Retinal pigment epithelial cell (primary cell): ENCODE results near the gene FHOD1.

Experiments
- DNase-seq: peaks from one replicate; pipeline ENCODE4 v3.0.0-alpha.2; 2010; ENCODE audit warnings: low read depth
- H3K4me3 ChIP-seq: 2 replicates; pipeline ENCODE4 v1.5.1; 2011; ENCODE audit warnings: mild to moderate bottlenecking, low read length, control low read depth, moderate library complexity
- TF ChIP-seq, protein P1 (sequence below): conservative IDR thresholded peaks from 2 replicates; pipeline ENCODE4 v1.5.1; 2011; ENCODE audit warnings: low read depth, low read length, control low read depth, inconsistent platforms

The FHOD1 gene

DNA sequence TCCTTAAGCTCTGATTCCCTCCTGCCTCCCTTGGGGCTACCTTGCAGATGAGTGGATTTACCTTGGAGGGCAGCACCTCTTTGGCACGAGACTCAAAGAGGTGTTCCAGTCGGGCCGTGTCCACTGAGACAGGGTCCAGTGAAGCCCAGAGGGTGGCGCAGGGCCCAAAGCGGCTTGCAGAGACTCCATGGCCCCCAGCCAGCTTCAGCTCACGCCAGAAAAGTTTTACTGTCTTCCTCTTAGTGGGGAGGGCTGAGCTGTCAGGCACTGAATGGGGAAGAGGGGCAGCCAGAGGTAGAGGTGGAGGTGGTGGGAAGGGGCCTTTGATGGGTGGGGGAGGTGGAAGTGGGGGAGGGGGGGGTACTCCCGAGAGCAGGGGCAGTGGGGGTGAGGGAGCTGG is 13.7 kb downstream of the FHOD1 start:
- no peak overlapping the region for H3K4me3 ChIP-seq
- TF ChIP-seq, protein P1, sequence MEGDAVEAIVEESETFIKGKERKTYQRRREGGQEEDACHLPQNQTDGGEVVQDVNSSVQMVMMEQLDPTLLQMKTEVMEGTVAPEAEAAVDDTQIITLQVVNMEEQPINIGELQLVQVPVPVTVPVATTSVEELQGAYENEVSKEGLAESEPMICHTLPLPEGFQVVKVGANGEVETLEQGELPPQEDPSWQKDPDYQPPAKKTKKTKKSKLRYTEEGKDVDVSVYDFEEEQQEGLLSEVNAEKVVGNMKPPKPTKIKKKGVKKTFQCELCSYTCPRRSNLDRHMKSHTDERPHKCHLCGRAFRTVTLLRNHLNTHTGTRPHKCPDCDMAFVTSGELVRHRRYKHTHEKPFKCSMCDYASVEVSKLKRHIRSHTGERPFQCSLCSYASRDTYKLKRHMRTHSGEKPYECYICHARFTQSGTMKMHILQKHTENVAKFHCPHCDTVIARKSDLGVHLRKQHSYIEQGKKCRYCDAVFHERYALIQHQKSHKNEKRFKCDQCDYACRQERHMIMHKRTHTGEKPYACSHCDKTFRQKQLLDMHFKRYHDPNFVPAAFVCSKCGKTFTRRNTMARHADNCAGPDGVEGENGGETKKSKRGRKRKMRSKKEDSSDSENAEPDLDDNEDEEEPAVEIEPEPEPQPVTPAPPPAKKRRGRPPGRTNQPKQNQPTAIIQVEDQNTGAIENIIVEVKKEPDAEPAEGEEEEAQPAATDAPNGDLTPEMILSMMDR, result no peak
- DNase-seq, result no peak

DNA sequence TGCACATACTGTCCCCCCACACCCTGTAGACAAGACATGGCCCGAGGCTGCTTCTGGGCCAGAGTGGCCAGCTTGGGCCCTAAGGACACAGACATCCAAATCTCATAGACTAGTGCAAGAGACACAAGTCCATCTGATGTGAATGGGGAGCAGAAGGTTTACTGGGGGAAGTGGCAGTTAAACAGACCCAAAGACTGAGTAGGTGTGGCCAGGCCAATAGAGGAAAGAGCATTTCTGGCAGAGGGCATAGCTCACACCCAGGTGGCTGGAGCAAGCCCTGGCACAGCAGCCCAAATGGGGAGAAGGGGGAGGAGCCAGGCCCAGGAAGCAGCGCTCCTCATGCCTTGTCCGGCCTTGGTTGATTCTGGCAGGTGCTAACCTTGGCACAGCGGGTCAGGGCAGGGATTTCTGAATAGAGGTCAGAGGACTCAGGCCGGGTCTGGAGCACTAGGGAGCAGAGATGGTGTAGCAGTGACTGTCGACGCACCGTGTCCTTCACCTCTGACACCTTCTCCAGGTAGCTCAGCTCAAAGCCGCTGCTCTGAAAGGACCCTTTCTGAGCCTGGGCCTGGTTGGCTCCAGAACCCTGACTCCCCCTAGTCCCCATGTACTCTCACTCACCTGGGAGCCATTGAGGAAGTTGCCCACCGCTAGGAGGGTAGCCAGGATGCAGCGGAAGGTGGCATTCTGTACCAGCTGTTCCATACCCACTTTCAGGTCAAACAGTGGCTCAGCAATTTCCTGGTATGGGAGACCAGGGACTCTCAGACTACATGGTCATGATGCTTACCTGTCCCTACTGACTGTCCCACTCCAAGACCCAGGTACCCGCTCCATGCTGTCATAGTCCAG is 16.2 kb downstream of the FHOD1 start:
- no peak overlapping the region for H3K4me3 ChIP-seq
- TF ChIP-seq, protein P1, result no peak
- no peak for DNase-seq

DNA sequence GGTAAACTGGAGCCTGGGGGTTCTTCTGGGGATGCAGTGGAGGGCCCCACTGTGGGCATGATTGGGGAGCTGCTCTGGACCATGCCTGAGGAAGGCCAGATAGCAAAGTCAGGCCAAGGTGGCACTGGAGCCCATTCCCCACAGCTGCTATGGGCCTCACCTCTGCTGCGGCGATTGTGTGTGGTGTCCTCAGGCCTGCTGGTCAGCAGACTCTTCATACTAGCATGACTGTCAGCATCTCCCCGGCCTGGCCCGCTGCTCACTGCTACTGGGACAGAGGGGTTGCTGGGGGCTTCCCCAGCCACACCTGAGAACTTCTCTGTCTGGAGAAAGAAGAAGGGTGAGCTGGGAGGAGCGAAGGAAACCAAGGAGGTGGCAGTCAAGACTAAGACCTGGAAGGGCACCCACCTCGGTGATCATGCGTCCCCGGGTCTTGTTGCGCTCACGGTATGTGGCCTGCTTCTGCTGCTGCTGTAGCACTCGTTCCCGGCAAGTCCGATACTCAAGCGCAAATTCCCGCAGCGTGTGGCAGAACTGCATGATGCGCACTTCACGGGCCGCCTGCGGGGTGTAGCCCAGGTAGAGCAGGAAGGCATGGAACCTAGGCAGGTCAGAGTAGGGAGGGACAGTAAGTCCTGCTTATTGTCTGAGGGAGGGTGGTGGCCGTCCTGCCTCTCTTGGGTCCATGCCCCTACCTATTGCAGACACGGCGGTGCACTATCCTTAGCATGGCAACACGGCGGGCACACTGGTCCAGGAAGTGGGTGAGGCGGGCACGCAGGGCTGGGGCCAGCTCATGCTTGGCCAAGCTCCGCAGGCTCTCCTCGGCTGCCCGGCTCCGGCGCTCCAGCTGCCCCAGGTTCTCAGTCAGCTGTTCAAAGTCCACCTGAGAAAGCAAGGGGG is 17.1 kb downstream of the FHOD1 start:
- no peak for DNase-seq
- no peak overlapping the region for H3K4me3 ChIP-seq
- TF ChIP-seq, protein P1, result no peak

DNA sequence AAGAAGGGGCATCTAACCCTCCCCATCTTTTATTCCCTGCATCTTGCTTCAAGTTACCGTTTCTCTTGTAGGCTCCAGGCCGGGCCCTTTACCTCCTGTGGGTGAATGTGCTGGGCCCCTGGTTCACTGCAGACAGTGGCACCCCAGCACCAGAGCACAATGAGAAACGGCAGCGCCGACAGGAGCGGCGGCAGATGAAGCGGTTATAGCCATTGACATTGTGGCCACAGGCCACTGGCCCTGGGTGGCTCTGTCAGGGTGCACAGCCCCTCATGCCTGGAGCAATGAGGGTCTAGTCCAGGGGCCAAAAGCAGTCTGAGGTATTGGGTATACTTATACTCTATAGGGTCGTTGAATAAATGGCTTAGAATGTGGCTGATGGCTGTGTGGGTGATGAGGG is 18.4 kb downstream of the FHOD1 start:
- no peak for DNase-seq
- H3K4me3 ChIP-seq, result no peak overlapping the region
- TF ChIP-seq, protein P1, result no peak

DNA sequence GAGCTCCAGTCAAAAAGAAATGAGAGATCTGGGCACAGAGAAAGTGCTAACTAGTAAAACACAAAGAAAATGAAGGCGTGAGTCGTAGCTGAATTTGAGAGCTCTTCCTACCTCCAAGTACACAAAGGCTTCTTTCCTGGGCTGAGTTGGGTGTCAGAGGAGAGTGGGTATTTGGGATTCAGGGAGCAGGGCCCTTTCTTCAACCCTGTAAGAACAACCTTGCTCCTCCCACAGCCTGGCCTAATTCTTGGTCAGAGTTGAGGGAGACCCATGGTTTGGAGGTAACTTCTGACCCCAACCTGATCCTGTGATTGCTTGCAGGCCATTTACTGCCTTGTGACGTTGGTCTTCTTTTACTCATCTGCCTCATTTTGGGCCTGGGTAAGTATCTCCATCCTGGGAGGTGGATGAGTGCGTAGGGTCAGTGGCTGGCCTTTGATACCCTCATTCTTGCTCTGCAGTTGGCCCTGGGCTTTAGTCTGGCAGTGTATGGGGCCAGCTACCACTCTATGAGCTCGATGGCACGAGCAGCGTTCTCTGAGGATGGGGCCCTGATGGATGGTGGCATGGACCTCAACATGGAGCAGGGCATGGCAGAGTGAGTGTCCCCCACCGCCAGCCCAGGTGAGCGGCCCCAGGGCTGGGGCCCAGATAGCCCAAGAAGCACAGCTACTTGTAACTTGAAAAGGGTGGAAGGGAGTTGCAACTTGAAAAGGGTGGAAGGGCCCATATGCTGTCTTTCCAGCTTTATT is 19.1 kb downstream of the FHOD1 start:
- peak overlapping the region; percentile 98 for H3K4me3 ChIP-seq
- TF ChIP-seq, protein P1, result no peak
- no peak for DNase-seq

DNA sequence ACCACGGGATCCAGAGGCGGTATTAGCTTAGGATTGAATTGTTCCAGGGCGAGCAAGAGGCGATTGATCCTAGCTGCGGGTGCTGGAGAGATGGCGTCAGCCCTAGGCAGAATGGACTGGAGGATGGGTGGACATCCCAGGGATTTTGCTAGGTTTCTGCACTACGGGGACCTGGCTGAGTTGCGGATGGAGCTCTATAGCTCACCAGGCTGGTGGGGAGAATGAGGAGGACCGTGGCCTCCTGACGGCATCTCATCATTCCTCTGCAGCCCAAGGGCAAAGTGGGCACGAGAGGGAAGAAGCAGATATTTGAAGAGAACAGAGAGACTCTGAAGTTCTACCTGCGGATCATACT is 19.7 kb downstream of the FHOD1 start:
- no peak for DNase-seq
- H3K4me3 ChIP-seq, result peak overlapping the region; percentile 98
- TF ChIP-seq, protein P1, result no peak
